SK-N-MC (cell line): ENCODE data around the gene VAV3.

Experiments
- EZH2 ChIP-seq: fragments of 200-600 bp; sonication (generic); IDR thresholded peaks from one replicate; pipeline ENCODE4 v1.6.1; 2017; ENCODE audit warnings: antibody characterized with exemption
- FOXP2 ChIP-seq: optimal IDR thresholded peaks from 2 replicates; pipeline ENCODE3; 2011; ENCODE audit warnings: mild to moderate bottlenecking, moderate library complexity; ENCODE audit not compliant: insufficient read depth; ENCODE audit errors: extremely low read length, control extremely low read depth
- POLR2AphosphoS5 ChIP-seq: IDR thresholded peaks from 2 replicates; pipeline ENCODE4 v1.6.1; 2012; ENCODE audit warnings: mild to moderate bottlenecking, low read depth, low read length, borderline replicate concordance

- no peak for TF ChIP-seq POLR2AphosphoS5
- TF ChIP-seq EZH2 = no peak
- TF ChIP-seq FOXP2 = no peak
These were observed 286.0 kb downstream of the VAV3 start for GRCh38 chr1:107678993-107679392.
